Body of pancreas (tissue), 4 donors: ENCODE results near the gene GALM. TPM values are rescaled to one million over a fixed set of nuclear protein-coding genes. Genes with fewer than 3 reads are reported as not detected.

Experiments
- ATAC-seq: fragments of 150-250 bp; one replicate; pipeline ENCODE4 v1.9.1; 2016
- DNase-seq, 4 donors: peaks; one replicate each; pipeline ENCODE4 v3.0.0-alpha.2; 2019
- H3K27ac ChIP-seq, 4 donors: fragments of 200-600 bp; sonication (generic); 1 replicate in 3 of 4; 2 replicates in 1 of 4; pipeline versions ENCODE4 v1.5.1 to v1.6.1; 2016 to 2019; ENCODE audit warnings: mild to moderate bottlenecking in 1 of 4, mixed read lengths in 1 of 4, moderate library complexity in 1 of 4
- H3K27me3 ChIP-seq, 2 donors: fragments of 200-600 bp; sonication (generic); one replicate each; pipeline ENCODE4 v1.6.0; 2016; ENCODE audit warnings: mild to moderate bottlenecking in 1 of 2
- H3K36me3 ChIP-seq, 2 donors: fragments of 200-600 bp; sonication (generic); replicated peaks in 1 of 2; 2 replicates each; pipeline ENCODE4 v1.5.1; 2016; ENCODE audit warnings: low read depth in 2 of 2; ENCODE audit not compliant: insufficient read depth in 1 of 2
- H3K4me1 ChIP-seq: fragments of 200-600 bp; sonication (generic); one replicate; pipeline ENCODE4 v1.6.0; 2016
- H3K4me3 ChIP-seq, 2 donors: fragments of 200-600 bp; sonication (generic); 1 replicate in 1 of 2; 2 replicates in 1 of 2; pipeline ENCODE4 v1.5.1; 2016 to 2019
- H3K9me3 ChIP-seq, 3 donors: fragments of 200-600 bp; sonication (generic); 1 replicate in 2 of 3; 2 replicates in 1 of 3; pipeline ENCODE4 v1.5.1; 2016
- CTCF ChIP-seq, 7 experiments: fragments of 450-650 bp in 4 of 7; fragments of 200-600 bp in 3 of 7; sonication (generic) in 3 of 7; IDR thresholded peaks; one replicate each; pipeline ENCODE4 v1.5.1; 2016 to 2019; ENCODE audit warnings: antibody characterized with exemption in 7 of 7
- POLR2A ChIP-seq, 3 donors: fragments of 450-650 bp; IDR thresholded peaks; one replicate each; pipeline ENCODE4 v1.6.1; 2016; ENCODE audit warnings: antibody characterized with exemption in 3 of 3, mild to moderate bottlenecking in 2 of 3
- WGBS, 2 donors: methylation state at CpG; one replicate each; pipeline ENCODE4 v1.1.5; 2017; 5-methylcytosine and 5-hydroxymethylcytosine counted together
- intact Hi-C: fragments of 100-400 bp; cut with DNase I; formaldehyde crosslinking; loops from one replicate; pipeline ENCODE4 v1.15.1; 2023
- total RNA-seq, 2 donors: library from RNA; depleted of rRNA; stranded (reverse); fragments of >200 nt; gene quantifications; one replicate each; pipeline ENCODE4 v1.1.0, GENCODE V29; 2016

The GALM gene
- total RNA-seq, 2 donors from 2014 or later: 7.5 to 20.4 TPM

GRCh38 chr2:38775921-38776225 lies 110.0 kb downstream of the GALM start:
- intact Hi-C loops: no loop called here
- no peak for TF ChIP-seq POLR2A (IDR thresholded peaks at IDR 0.05)
- no peak for TF ChIP-seq CTCF (IDR thresholded peaks at IDR 0.05)
- WGBS, 2 donors: 68 to 69% methylated on average over 7 of the region's 7 CpGs
- Histone ChIP-seq H3K9me3 (no peaks in the 10 kb centered on the region), H3K27ac (no peak overlapping the region), H3K4me1 (peaks cover 7% of the 10 kb centered on the region), H3K27me3 (no peaks in the 10 kb centered on the region), H3K4me3 (no peak overlapping the region), H3K36me3 (no peaks in the 10 kb centered on the region)
- ATAC-seq: no peak
- no peak for DNase-seq

- no peak for DNase-seq
- WGBS, 2 donors: 73 to 78% methylated on average over 13 of the region's 13 CpGs
These were observed 110.6 kb downstream of the GALM start for GRCh38 chr2:38776531-38776930.

GRCh38 chr2:38778687-38779082 lies 112.8 kb downstream of the GALM start:
- no peak for ATAC-seq
- Histone ChIP-seq H3K4me3 (peak overlapping the region; percentile 6 to 36), H3K27ac (no peak overlapping the region), H3K36me3 (peaks cover 0 to 2% of the 10 kb centered on the region in 2 donors), H3K27me3 (no peaks in the 10 kb centered on the region), H3K9me3 (no peaks in the 10 kb centered on the region), H3K4me1 (peaks cover 7% of the 10 kb centered on the region)
- no peak for DNase-seq
- TF ChIP-seq CTCF (IDR thresholded peaks at IDR 0.05): no peak
- TF ChIP-seq POLR2A (IDR thresholded peaks at IDR 0.05): no peak
- intact Hi-C loops: no loop called here
- 6 to 9% methylated on average over 8 of the region's 8 CpGs for WGBS, 2 donors

More at GRCh38 chr2:38776531-38776930, 110.6 kb downstream of the GALM start:
- H3K4me3 ChIP-seq: no peak overlapping the region
- no peak for ATAC-seq
- peaks cover 0 to 2% of the 10 kb centered on the region in 2 donors for H3K36me3 ChIP-seq
- no peak overlapping the region for H3K27ac ChIP-seq
- intact Hi-C loops: no loop called here
- H3K4me1 ChIP-seq: peaks cover 7% of the 10 kb centered on the region
- TF ChIP-seq CTCF (IDR thresholded peaks at IDR 0.05) (no peak), POLR2A (IDR thresholded peaks at IDR 0.05) (no peak)
- H3K27me3 ChIP-seq: no peaks in the 10 kb centered on the region
- no peaks in the 10 kb centered on the region for H3K9me3 ChIP-seq

GRCh38 chr2:38783586-38783985 lies 117.7 kb downstream of the GALM start:
- no peaks in the 10 kb centered on the region for H3K27me3 ChIP-seq
- no peak for DNase-seq
- intact Hi-C loops: no loop called here
- peaks cover 19% of the 10 kb centered on the region for H3K4me1 ChIP-seq
- no peak overlapping the region for H3K4me3 ChIP-seq
- ATAC-seq: no peak
- peaks cover 0 to 2% of the 10 kb centered on the region in 2 donors for H3K36me3 ChIP-seq
- no peak for TF ChIP-seq CTCF (IDR thresholded peaks at IDR 0.05)
- TF ChIP-seq POLR2A (IDR thresholded peaks at IDR 0.05): no peak
- H3K9me3 ChIP-seq: no peaks in the 10 kb centered on the region
- H3K27ac ChIP-seq: peak overlapping the region in 1 of 4 donors; percentile 59

Other genes starting within 250 kb of the GALM start
- gene HNRNPLL, start 63.2 kb upstream of the GALM start, total RNA-seq: 10 to 100 TPM; 21.8 to 22.4 TPM
- 10 to 100 TPM; 55.8 to 68.2 TPM for gene SRSF7, start 85.2 kb downstream of the GALM start, total RNA-seq
- gene GEMIN6, start 112.1 kb downstream of the GALM start, total RNA-seq: 1 to 10 TPM in 1 of 2 donors, under 1 TPM in 1; 0.33 to 1.8 TPM
- 1 to 10 TPM; 4.9 to 6.5 TPM for gene DHX57, start 209.8 kb downstream of the GALM start, total RNA-seq
- 10 to 100 TPM in 1 of 2 donors, 1 to 10 TPM in 1; 3.4 to 15.5 TPM for gene MORN2, start 209.9 kb downstream of the GALM start, total RNA-seq
- gene ARHGEF33, start 223.8 kb downstream of the GALM start, total RNA-seq: 1 to 10 TPM in 1 of 2 donors, under 1 TPM in 1; 0.33 to 1.3 TPM